HepG2 (cell line): ENCODE data around the gene TSPAN3. TPM values are rescaled to one million over a fixed set of nuclear protein-coding genes. Genes with fewer than 3 reads are reported as not detected.

Experiments used
- KDM1A ChIP-seq: IDR thresholded peaks from 2 replicates; pipeline ENCODE4 v1.6.1; 2016; ENCODE audit warnings: missing compliant biosample characterization
- KMT2B ChIP-seq: IDR thresholded peaks from 2 replicates; pipeline ENCODE4 v1.6.1; 2016; ENCODE audit warnings: missing genetic modification reagents, missing compliant biosample characterization
- MYC ChIP-seq: sonication (generic); formaldehyde crosslinking; IDR thresholded peaks from 2 replicates; pipeline ENCODE4 v1.9.0; 2021; ENCODE audit warnings: missing genetic modification reagents, borderline replicate concordance
- REPIN1 ChIP-seq: sonication (generic); formaldehyde crosslinking; IDR thresholded peaks from 2 replicates; pipeline ENCODE4 v1.8.0; 2022; ENCODE audit warnings: missing genetic modification reagents, low read depth, mild to moderate bottlenecking, borderline replicate concordance
- SMAD1 ChIP-seq: sonication (generic); formaldehyde crosslinking; IDR thresholded peaks from 2 replicates; pipeline ENCODE4 v1.4.0; 2020; ENCODE audit warnings: missing genetic modification reagents, low read depth, mild to moderate bottlenecking, borderline replicate concordance
- ZNF230 ChIP-seq: sonication (generic); formaldehyde crosslinking; IDR thresholded peaks from 2 replicates; pipeline ENCODE4 v1.4.0; 2020; ENCODE audit warnings: mild to moderate bottlenecking, missing genetic modification reagents
- ZNF563 ChIP-seq: sonication (generic); formaldehyde crosslinking; IDR thresholded peaks from 2 replicates; pipeline ENCODE4 v1.8.0; 2022; ENCODE audit warnings: mild to moderate bottlenecking, moderate library complexity, missing genetic modification reagents
- ZNF672 ChIP-seq: sonication (generic); formaldehyde crosslinking; IDR thresholded peaks from 2 replicates; pipeline ENCODE4 v1.8.1; 2022; ENCODE audit warnings: missing genetic modification reagents
- ZNF720 ChIP-seq: sonication (generic); formaldehyde crosslinking; IDR thresholded peaks from 2 replicates; pipeline ENCODE4 v1.4.0; 2020; ENCODE audit warnings: missing genetic modification reagents
- ZSCAN29 ChIP-seq: sonication (generic); formaldehyde crosslinking; conservative IDR thresholded peaks from 2 replicates; pipeline ENCODE4 v1.4.0; 2020; ENCODE audit warnings: mild to moderate bottlenecking, missing genetic modification reagents
- polyA plus RNA-seq, 8 experiments: library from polyadenylated mRNA; depleted of rRNA in 3 of 8; stranded (reverse) in 7 of 8; unstranded in 1 of 8; fragments of >200 nt; fragmentation: Illumina TruSeq in 4 of 8; extraction: Trizol in 4 of 8; gene quantifications; 2 replicates each; pipeline versions ENCODE4 v1.2.1 to v1.2.3, GENCODE V29; 2011 to 2016; ENCODE audit warnings: low read depth in 4 of 8, missing spikeins in 1 of 8, mixed read lengths in 1 of 8; ENCODE audit not compliant: insufficient read depth in 1 of 8
- total RNA-seq, 5 experiments: library from RNA; depleted of rRNA; stranded (reverse); fragments of >200 nt; fragmentation: Illumina TruSeq; extraction: Trizol; gene quantifications; 2 replicates each; pipeline ENCODE4 v1.2.3, GENCODE V29; 2016; ENCODE audit warnings: low read depth in 1 of 5
- TF ChIP-seq, protein P1 (sequence below): sonication (generic); formaldehyde crosslinking; IDR thresholded peaks from 2 replicates; pipeline ENCODE4 v1.4.0; 2020; ENCODE audit warnings: missing genetic modification reagents, borderline replicate concordance
- TF ChIP-seq, protein P2 (sequence below): sonication (generic); formaldehyde crosslinking; IDR thresholded peaks from 2 replicates; pipeline ENCODE4 v1.9.0; 2021; ENCODE audit warnings: missing genetic modification reagents, mild to moderate bottlenecking, borderline replicate concordance
- TF ChIP-seq, protein P3 (sequence below): sonication (generic); formaldehyde crosslinking; IDR thresholded peaks from 2 replicates; pipeline ENCODE4 v1.8.0; 2022; ENCODE audit warnings: mild to moderate bottlenecking, missing genetic modification reagents, borderline replicate concordance
- TF ChIP-seq, protein P4 (sequence below): sonication (generic); formaldehyde crosslinking; IDR thresholded peaks from 2 replicates; pipeline ENCODE4 v1.4.0; 2020; ENCODE audit warnings: mild to moderate bottlenecking, missing genetic modification reagents
- TF ChIP-seq, protein P5 (sequence below): sonication (generic); formaldehyde crosslinking; IDR thresholded peaks from 2 replicates; pipeline ENCODE4 v1.5.0; 2020; ENCODE audit warnings: missing genetic modification reagents, mild to moderate bottlenecking, borderline replicate concordance
- TF ChIP-seq, protein P6 (sequence below): sonication (generic); formaldehyde crosslinking; IDR thresholded peaks from 2 replicates; pipeline ENCODE4 v1.8.0; 2022; ENCODE audit warnings: low read depth, missing genetic modification reagents
- TF ChIP-seq, protein P7 (sequence below): sonication (generic); formaldehyde crosslinking; IDR thresholded peaks from 2 replicates; pipeline ENCODE4 v1.4.0; 2020; ENCODE audit warnings: mild to moderate bottlenecking, low read depth, missing genetic modification reagents

TSPAN3 gene
- total and polyA plus RNA-seq, 2 of the 13 experiments (the other 11 are each of a cell fraction or from before 2014, with no cell fraction given): 167 to 170 TPM

DNA sequence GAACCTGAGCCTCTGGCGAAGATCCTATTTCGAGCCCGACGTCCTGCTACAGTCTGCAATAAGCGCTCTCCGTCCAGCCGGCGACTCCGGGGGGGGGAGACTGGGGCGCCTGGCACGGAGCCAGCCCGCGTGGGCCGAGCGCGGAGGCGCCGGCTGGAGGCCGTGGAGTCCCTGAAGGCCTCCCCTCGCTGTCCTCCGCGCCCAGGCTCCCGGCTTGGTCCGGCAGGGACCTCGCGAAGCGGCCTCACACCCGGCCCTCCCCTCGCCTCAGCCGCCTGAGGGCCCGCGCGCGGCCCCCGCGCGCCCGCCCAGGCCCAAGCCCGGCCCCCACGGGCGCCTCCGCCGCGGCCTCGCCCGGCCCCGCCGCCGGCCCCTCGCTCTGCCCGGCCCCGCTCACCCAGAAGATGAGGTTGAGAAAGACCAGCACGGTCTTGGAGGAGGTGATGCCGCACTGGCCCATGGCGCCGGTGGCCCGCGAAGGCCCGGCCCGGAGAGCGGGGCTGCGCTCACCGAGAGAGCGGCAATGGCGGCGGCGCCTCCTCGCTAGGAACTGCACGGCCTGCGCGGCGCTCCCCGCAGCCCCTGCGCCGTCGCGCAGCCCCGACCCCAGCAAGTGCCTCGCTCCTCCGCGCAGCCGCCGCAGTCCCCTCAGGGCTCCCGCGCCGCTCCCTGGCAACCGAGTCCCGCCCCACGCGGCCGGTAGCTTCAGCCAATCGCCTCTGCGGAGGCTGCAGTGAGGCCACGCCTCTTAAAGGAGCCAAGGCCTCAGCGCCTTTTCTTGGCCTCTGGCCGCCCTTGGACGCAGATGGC lies at the start of gene TSPAN3 (continued):
- TF ChIP-seq, protein P1, sequence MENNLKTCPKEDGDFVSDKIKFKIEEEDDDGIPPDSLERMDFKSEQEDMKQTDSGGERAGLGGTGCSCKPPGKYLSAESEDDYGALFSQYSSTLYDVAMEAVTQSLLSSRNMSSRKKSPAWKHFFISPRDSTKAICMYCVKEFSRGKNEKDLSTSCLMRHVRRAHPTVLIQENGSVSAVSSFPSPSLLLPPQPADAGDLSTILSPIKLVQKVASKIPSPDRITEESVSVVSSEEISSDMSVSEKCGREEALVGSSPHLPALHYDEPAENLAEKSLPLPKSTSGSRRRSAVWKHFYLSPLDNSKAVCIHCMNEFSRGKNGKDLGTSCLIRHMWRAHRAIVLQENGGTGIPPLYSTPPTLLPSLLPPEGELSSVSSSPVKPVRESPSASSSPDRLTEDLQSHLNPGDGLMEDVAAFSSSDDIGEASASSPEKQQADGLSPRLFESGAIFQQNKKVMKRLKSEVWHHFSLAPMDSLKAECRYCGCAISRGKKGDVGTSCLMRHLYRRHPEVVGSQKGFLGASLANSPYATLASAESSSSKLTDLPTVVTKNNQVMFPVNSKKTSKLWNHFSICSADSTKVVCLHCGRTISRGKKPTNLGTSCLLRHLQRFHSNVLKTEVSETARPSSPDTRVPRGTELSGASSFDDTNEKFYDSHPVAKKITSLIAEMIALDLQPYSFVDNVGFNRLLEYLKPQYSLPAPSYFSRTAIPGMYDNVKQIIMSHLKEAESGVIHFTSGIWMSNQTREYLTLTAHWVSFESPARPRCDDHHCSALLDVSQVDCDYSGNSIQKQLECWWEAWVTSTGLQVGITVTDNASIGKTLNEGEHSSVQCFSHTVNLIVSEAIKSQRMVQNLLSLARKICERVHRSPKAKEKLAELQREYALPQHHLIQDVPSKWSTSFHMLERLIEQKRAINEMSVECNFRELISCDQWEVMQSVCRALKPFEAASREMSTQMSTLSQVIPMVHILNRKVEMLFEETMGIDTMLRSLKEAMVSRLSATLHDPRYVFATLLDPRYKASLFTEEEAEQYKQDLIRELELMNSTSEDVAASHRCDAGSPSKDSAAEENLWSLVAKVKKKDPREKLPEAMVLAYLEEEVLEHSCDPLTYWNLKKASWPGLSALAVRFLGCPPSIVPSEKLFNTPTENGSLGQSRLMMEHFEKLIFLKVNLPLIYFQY (CRISPR knock-in tag): no peak
- TF ChIP-seq, protein P2, sequence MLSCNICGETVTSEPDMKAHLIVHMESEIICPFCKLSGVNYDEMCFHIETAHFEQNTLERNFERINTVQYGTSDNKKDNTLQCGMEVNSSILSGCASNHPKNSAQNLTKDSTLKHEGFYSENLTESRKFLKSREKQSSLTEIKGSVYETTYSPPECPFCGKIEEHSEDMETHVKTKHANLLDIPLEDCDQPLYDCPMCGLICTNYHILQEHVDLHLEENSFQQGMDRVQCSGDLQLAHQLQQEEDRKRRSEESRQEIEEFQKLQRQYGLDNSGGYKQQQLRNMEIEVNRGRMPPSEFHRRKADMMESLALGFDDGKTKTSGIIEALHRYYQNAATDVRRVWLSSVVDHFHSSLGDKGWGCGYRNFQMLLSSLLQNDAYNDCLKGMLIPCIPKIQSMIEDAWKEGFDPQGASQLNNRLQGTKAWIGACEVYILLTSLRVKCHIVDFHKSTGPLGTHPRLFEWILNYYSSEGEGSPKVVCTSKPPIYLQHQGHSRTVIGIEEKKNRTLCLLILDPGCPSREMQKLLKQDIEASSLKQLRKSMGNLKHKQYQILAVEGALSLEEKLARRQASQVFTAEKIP (CRISPR knock-in tag): no peak
- TF ChIP-seq ZNF720 (CRISPR knock-in tag): no peak
- TF ChIP-seq ZNF672 (CRISPR knock-in tag): no peak
- no peak for TF ChIP-seq KDM1A (CRISPR knock-in tag)
- TF ChIP-seq, protein P3, sequence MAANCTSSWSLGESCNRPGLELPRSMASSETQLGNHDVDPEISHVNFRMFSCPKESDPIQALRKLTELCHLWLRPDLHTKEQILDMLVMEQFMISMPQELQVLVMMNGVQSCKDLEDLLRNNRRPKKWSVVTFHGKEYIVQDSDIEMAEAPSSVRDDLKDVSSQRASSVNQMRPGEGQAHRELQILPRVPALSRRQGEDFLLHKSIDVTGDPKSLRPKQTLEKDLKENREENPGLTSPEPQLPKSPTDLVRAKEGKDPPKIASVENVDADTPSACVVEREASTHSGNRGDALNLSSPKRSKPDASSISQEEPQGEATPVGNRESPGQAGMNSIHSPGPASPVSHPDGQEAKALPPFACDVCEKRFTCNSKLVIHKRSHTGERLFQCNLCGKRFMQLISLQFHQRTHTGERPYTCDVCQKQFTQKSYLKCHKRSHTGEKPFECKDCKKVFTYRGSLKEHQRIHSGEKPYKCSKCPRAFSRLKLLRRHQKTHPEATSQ (CRISPR knock-in tag): 0 out of 2 replicates have a peak, but pooled peaks have one; percentile 48
- TF ChIP-seq SMAD1: no peak
- TF ChIP-seq, protein P4, sequence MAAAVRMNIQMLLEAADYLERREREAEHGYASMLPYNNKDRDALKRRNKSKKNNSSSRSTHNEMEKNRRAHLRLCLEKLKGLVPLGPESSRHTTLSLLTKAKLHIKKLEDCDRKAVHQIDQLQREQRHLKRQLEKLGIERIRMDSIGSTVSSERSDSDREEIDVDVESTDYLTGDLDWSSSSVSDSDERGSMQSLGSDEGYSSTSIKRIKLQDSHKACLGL (CRISPR knock-in tag): peak; percentile 13; the same call in 1 of the 2 replicates
- TF ChIP-seq, protein P5, sequence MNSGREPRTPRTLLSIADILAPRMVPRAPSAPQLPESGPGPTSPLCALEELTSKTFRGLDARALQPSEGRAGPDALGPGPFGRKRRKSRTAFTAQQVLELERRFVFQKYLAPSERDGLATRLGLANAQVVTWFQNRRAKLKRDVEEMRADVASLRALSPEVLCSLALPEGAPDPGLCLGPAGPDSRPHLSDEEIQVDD (CRISPR knock-in tag): no peak
- no peak for TF ChIP-seq KMT2B (CRISPR knock-in tag)
- peak; percentile 21; the same call in 1 of the 2 replicates for TF ChIP-seq REPIN1 (CRISPR knock-in tag)
- no peak for TF ChIP-seq ZNF563
- TF ChIP-seq ZSCAN29 (CRISPR knock-in tag): no peak
- TF ChIP-seq ZNF230 (CRISPR knock-in tag): no peak
- no peak for TF ChIP-seq MYC (CRISPR knock-in tag)
- TF ChIP-seq, protein P6, sequence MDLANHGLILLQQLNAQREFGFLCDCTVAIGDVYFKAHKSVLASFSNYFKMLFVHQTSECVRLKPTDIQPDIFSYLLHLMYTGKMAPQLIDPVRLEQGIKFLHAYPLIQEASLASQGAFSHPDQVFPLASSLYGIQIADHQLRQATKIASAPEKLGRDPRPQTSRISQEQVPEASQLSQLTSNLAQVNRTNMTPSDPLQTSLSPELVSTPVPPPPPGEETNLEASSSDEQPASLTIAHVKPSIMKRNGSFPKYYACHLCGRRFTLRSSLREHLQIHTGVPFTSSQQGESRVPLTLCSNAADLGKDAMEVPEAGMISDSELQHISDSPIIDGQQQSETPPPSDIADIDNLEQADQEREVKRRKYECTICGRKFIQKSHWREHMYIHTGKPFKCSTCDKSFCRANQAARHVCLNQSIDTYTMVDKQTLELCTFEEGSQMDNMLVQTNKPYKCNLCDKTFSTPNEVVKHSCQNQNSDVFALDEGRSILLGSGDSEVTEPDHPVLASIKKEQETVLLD (CRISPR knock-in tag): no peak
- TF ChIP-seq, protein P7, sequence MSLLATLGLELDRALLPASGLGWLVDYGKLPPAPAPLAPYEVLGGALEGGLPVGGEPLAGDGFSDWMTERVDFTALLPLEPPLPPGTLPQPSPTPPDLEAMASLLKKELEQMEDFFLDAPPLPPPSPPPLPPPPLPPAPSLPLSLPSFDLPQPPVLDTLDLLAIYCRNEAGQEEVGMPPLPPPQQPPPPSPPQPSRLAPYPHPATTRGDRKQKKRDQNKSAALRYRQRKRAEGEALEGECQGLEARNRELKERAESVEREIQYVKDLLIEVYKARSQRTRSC: no peak
